Activated CD4-positive, alpha-beta T cell treated with anti-CD3 and anti-CD28 coated beads, Interleukin-2, amount 10 ng/mL, durations not matched to agents 7 days and 5 days (primary cell): ENCODE measurements around the gene NLGN4Y. TPM values are rescaled to one million over a fixed set of nuclear protein-coding genes. Genes with fewer than 3 reads are reported as not detected.
A peak's percentile ranks its signal among the peaks of the same experiment; 100 is the strongest.

Experiments
- CTCF ChIA-PET: fragments of 350-600 bp; sonication (Branson Sonifier 250); formaldehyde crosslinking; loops from one replicate; lab custom pipeline; 2021; ENCODE audit warnings: antibody characterized with exemption; lab: Charles Lee
- POLR2A ChIA-PET: fragments of 350-600 bp; sonication (Branson Sonifier 250); formaldehyde crosslinking; loops from one replicate; lab custom pipeline; 2021; ENCODE audit warnings: antibody characterized with exemption; lab: Charles Lee
- DNase-seq: peaks from one replicate; pipeline ENCODE4 v3.0.0-alpha.2; 2020
- H3K27ac Mint-ChIP-seq: one replicate; pipeline ENCODE4 v1.8.0; 2021; ENCODE audit warnings: mild to moderate bottlenecking, moderate library complexity, mixed read lengths
- H3K27me3 Mint-ChIP-seq: one replicate; pipeline ENCODE4 v1.8.0; 2021; ENCODE audit warnings: mixed read lengths
- H3K36me3 Mint-ChIP-seq: one replicate; pipeline ENCODE4 v1.8.0; 2021; ENCODE audit warnings: low read depth, mixed read lengths
- H3K4me1 Mint-ChIP-seq: one replicate; pipeline ENCODE4 v1.8.0; 2021; ENCODE audit warnings: mixed read lengths
- H3K4me3 Mint-ChIP-seq: one replicate; pipeline ENCODE4 v1.8.0; 2021; ENCODE audit warnings: mild to moderate bottlenecking, moderate library complexity, mixed read lengths
- H3K9me3 Mint-ChIP-seq: one replicate; pipeline ENCODE4 v1.8.0; 2021; ENCODE audit warnings: mixed read lengths
- total RNA-seq, 2 experiments: library from RNA; stranded (reverse); gene quantifications; one replicate each; pipeline ENCODE4 v1.2.3, GENCODE V29; 2021

NLGN4Y gene
- total RNA-seq, result 1 to 10 TPM; 1.1 TPM

DNA sequence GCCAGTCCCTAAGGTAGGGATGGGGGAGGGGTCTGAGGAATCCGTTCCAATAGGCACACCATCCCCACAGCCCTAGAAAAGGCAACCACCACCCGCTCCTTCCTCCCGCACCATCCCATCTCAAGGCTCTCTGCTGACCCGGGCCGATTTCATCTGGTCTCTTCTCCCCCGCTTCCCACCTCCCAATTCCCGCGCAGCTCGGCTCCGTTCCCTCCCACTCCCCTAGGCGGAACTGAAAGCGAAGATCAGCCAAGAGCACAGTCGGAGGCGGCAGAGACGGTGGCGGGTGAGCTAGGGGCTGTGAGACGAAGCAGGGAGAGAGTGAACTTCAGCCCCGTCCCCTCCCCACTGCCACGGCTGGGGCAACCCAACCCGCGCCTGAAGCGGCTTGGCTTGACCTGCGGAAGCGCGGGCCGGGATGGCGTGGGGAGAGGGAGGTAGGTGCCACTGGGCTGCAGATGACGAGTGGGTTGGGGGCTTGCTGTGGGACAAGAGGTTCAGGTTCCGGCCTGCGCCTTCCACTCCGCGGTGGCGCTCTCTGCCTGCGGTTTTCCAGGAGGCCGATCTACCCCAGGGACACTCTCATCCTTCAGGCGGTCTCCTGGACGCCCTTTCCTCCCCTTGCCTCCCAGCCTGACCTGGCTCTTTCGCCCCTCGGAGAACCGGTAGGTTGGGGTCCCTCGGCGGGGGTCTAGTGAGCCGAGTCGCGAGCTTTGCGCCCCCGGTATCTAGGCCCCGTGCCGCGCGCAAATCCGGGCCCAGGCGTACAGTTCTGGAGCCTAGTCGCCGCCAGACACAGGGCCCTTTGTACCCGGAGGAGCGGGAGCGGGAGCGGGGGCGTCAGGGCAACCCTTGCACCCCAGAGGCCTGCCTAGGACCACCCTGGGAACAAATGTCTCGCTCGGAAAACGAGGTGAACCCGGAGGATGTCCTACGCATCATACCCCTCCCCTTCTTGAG, at the start of gene NLGN4Y:
Gene NLGN4Y, plus strand, starts transcription at position 258 of the 960 bp plus-strand sequence. CDS start 97,591 bp downstream, outside the sequence.
- Mint-ChIP-seq H3K36me3 (no peaks in the 10 kb centered on the region), H3K4me3 (peak within 1 kb of the TSS; percentile 64), H3K4me1 (peaks cover 2% of the 10 kb centered on the region), H3K27ac (peak within 1 kb of the TSS; percentile 31), H3K9me3 (no peaks in the 10 kb centered on the region), H3K27me3 (peaks cover 25% of the 10 kb centered on the region)
- CTCF ChIA-PET, result no interaction called here
- POLR2A ChIA-PET, result no interaction called here
- DNase-seq, result peak; percentile 5

DNA sequence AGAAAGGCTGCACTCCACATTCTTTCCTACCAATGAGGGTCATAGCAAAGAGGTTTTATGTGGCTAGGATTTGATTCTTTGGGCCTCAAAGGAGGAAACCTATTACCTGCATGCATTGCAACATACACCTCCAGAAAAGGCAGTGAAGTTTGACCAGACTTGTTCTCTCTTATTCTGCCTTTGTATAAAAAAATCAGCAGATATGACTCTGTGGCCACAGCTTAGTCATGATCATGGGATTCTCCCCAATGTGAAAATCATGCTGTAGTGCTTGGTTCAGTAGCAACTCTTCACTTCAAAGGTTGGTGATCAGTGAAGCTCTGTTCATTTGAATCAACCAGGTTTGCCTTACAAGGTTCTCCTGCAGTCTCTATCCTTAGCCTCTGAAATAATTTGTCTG, 38.4 kb upstream of the NLGN4Y start:
- no peaks in the 10 kb centered on the region for H3K4me1 Mint-ChIP-seq
- ChIA-PET POLR2A (no interaction called here), CTCF (no interaction called here)
- no peaks in the 10 kb centered on the region for H3K27me3 Mint-ChIP-seq
- DNase-seq, result no peak
- no peaks in the 10 kb centered on the region for H3K36me3 Mint-ChIP-seq
- H3K27ac Mint-ChIP-seq, result no peak overlapping the region
- no peaks in the 10 kb centered on the region for H3K9me3 Mint-ChIP-seq
- no peak overlapping the region for H3K4me3 Mint-ChIP-seq

DNA sequence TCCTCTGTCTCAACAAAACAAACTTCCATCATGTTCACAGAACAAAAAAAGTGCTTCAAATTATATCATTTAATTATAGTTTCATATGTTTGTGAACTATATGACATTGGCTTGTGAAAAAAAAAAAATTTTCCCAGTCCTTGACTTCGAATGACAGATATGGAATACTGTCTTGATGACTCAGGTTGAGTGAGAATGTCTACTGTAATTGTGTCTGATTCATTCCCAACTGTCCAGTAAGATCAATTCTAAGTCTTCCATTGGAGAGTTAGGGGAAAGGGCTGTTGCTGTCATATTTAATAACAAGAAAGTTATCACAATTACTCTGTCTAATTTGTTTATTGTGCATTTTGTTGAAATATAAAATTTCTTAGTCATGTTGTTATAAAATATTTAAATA, 34.1 kb upstream of the NLGN4Y start:
- CTCF ChIA-PET, result no interaction called here
- Mint-ChIP-seq H3K4me1 (no peaks in the 10 kb centered on the region), H3K4me3 (no peak overlapping the region), H3K27me3 (no peaks in the 10 kb centered on the region), H3K27ac (no peak overlapping the region), H3K36me3 (no peaks in the 10 kb centered on the region), H3K9me3 (peaks cover 2% of the 10 kb centered on the region)
- POLR2A ChIA-PET, result no interaction called here
- no peak for DNase-seq

DNA sequence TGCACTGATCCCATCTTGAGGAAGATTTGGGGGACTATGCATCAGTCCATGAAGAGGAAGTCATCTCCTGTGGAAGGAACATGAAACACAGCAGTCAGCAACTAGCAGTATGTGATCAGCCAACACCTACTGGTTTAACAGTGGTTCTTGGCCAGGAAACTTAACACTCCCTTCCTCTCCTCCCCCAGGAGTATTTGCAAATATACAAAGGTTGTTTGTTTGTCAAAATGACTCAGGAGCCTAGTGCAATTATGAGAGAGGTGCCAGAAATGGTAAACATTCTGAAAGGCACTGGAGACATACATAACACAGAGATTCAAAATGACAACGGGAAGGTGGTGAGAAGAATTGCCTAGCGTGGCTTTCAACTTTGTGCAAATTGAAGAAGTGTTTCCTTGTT, 26.3 kb upstream of the NLGN4Y start:
- CTCF ChIA-PET, result no interaction called here
- no peaks in the 10 kb centered on the region for H3K9me3 Mint-ChIP-seq
- H3K4me1 Mint-ChIP-seq, result no peaks in the 10 kb centered on the region
- H3K36me3 Mint-ChIP-seq, result no peaks in the 10 kb centered on the region
- no peak overlapping the region for H3K4me3 Mint-ChIP-seq
- DNase-seq, result no peak
- H3K27me3 Mint-ChIP-seq, result no peaks in the 10 kb centered on the region
- POLR2A ChIA-PET, result no interaction called here
- no peak overlapping the region for H3K27ac Mint-ChIP-seq

DNA sequence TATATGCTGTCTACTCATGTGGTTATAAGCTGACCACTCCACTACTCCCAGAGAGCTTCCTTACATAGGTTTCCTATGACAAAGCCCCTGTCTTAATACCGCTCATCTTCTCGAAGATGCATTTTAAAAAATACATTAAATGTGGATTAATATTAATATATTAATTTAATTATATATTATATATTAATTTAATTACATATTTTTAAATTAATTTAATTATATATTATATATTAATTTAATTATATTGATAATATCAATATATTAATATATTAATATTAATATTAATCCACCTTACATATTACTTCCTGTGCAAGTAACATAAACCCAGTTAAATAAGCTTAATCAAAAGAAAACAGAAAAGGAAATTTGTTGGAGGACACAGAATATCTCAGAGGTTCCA, 19.7 kb upstream of the NLGN4Y start:
- Mint-ChIP-seq H3K27me3 (no peaks in the 10 kb centered on the region), H3K27ac (no peak overlapping the region), H3K36me3 (no peaks in the 10 kb centered on the region), H3K9me3 (no peaks in the 10 kb centered on the region), H3K4me3 (no peak overlapping the region), H3K4me1 (no peaks in the 10 kb centered on the region)
- ChIA-PET CTCF (no interaction called here), POLR2A (no interaction called here)
- DNase-seq, result no peak

DNA sequence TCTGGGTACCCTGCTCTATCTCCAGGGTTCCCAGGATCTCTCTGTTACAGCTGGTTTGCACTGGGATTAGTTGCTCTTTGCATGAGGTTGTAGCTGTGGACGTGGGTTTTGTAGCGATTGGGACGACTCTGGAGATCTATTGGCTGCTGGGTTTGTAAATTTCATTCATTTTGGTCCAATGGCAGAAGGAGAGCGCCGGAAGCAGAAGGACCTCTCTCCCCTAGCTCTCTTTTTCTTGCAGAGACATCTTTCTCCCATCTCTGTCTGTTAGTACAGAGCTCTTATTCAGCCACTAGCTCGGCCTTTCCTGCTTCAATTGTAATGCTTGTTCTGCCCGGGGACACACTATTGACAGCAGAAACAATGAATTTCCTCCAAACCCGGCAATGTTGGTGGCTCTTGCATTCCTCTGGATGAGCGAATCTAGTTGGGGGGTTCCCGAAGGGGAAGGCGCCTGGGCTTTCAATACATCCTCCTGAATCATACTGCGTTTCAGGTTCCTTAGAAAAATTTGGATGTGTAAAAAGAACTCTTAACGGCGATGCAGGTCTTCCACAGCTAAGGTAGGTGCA, 1.9 kb upstream of the NLGN4Y start:
- ChIA-PET POLR2A (no interaction called here), CTCF (no interaction called here)
- peaks cover 2% of the 10 kb centered on the region for H3K4me1 Mint-ChIP-seq
- H3K27me3 Mint-ChIP-seq, result peaks cover 25% of the 10 kb centered on the region
- no peaks in the 10 kb centered on the region for H3K9me3 Mint-ChIP-seq
- H3K27ac Mint-ChIP-seq, result no peak overlapping the region
- no peak for DNase-seq
- no peaks in the 10 kb centered on the region for H3K36me3 Mint-ChIP-seq
- H3K4me3 Mint-ChIP-seq, result no peak overlapping the region

DNA sequence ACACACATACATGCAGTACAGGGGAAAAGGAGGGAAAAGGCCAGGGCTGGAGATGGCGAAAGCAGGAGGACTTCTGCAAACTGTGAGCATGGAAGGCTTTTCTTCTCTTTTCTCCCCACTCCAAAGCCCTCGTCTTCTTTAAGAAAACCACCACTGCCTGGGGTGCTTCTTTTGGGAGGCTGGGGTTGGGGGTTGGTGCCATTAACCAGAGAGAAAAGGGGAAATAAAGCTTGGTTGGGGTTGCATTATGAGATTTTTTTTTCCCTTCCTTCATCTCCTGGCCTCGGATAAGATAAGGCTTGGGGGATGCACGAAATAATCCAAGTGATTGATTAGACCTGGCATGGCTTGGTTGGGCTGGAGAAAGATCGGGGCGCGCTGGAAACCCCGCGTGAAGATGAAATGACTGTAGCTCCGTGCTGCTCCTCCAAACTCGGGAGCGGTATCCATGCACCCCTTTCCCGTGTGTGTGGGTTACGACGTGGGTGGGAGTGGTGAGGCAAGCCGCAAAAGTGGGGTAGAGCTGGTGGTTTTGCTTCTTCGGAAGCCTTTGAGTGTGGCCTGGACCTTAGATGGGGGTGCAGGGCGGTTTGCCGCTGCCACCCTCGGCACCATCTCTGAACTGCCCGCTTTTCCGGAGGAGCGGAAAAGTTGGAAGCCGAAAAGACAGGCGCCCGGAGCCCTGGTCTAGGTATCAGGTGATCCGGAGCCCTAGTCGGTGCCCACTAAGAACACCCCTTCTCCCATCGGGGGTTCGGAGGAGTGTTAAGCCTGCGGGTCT, 648 bp upstream of the NLGN4Y start:
- POLR2A ChIA-PET, result no interaction called here
- Mint-ChIP-seq H3K36me3 (no peaks in the 10 kb centered on the region), H3K9me3 (no peaks in the 10 kb centered on the region), H3K27ac (no peak overlapping the region), H3K27me3 (peaks cover 25% of the 10 kb centered on the region), H3K4me1 (peaks cover 2% of the 10 kb centered on the region), H3K4me3 (peak overlapping the region; percentile 64)
- no peak for DNase-seq
- CTCF ChIA-PET, result no interaction called here

DNA sequence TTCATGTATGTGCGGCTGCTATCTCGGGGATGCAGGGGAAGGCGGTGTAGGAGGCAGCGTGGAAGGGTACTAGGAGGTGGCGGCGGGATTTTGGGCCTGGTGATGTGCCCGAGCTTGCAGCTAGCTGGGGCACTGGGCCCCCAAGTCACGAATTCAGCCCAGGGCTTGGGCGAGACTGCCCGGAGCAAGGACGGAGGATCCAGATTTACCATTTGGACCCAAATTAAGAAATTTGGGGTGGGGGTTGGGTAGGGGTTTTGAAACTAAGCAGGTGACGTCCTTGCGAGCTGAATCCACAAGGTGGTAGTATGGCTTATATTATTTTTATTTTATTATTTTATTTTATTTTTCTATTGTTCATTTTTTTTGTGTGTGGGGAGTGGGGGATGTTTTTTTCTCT, 986 bp downstream of the NLGN4Y start:
- no peak for DNase-seq
- CTCF ChIA-PET, result no interaction called here
- Mint-ChIP-seq H3K27ac (no peak overlapping the region), H3K9me3 (no peaks in the 10 kb centered on the region), H3K27me3 (peaks cover 25% of the 10 kb centered on the region), H3K36me3 (no peaks in the 10 kb centered on the region), H3K4me3 (peak overlapping the region; percentile 64), H3K4me1 (peaks cover 2% of the 10 kb centered on the region)
- POLR2A ChIA-PET, result no interaction called here

DNA sequence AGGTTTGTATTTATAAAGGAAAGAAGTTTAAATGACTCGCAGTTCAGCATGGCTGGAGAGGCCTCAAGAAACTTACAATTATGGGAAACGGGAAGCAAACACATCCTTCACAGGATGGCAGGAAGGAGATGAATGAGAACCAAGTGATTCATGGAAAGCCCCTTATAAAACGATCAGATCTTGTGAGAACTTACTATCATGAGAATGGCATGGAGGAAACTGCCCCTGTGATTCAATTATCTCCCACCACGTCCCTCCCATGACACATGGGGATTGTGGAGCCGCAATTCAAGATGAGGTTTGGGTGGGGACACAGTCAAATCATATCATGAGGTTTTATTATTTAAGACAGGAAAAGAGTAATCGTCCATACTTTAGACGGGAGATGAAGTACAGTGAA, 4.0 kb downstream of the NLGN4Y start:
- H3K9me3 Mint-ChIP-seq, result no peaks in the 10 kb centered on the region
- no peaks in the 10 kb centered on the region for H3K36me3 Mint-ChIP-seq
- H3K4me3 Mint-ChIP-seq, result no peak overlapping the region
- POLR2A ChIA-PET, result no interaction called here
- CTCF ChIA-PET, result no interaction called here
- peaks cover 2% of the 10 kb centered on the region for H3K4me1 Mint-ChIP-seq
- DNase-seq, result no peak
- H3K27ac Mint-ChIP-seq, result no peak overlapping the region
- peaks cover 11% of the 10 kb centered on the region for H3K27me3 Mint-ChIP-seq

DNA sequence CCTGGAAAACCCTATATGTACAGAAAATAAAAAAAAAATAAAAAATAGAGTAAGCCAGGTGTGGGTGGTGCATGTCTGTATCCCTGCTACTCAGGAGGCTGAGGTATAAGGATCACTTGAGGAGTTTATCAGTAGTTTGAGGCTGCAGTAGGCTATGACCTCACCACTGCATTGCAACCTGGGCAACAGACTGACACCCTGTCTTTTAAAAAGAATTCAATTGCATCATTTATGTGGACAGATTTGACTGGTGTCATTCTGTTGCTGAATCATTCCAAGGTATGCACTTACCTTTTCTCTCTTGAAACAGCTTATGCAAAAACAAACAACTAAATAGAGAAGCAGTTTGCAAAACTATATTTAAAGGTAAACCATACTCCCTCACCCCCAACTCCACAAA, 12.4 kb downstream of the NLGN4Y start:
- H3K4me1 Mint-ChIP-seq, result no peaks in the 10 kb centered on the region
- ChIA-PET CTCF (no interaction called here), POLR2A (no interaction called here)
- H3K9me3 Mint-ChIP-seq, result no peaks in the 10 kb centered on the region
- H3K27ac Mint-ChIP-seq, result no peak overlapping the region
- H3K4me3 Mint-ChIP-seq, result no peak overlapping the region
- no peaks in the 10 kb centered on the region for H3K36me3 Mint-ChIP-seq
- no peak for DNase-seq
- no peaks in the 10 kb centered on the region for H3K27me3 Mint-ChIP-seq

DNA sequence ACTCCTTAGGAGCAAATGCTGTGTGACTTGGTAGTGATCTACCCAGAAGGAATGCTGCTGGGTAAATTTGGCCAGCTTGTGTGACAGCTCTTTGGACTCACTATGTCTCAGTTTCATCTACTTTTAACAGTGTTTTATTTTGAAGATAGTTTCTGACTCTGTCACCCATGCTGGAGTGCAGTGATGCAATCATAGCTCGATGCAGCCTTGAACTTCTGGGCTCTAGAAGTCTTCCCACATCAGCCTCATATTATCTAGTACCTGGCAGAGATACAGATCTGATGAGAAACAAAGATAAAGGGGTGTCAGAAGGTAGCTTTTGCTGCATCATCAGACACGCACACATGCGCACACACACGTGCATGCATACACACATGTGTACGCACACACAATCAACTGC, 19.2 kb downstream of the NLGN4Y start:
- H3K4me3 Mint-ChIP-seq, result no peak overlapping the region
- H3K9me3 Mint-ChIP-seq, result no peaks in the 10 kb centered on the region
- no peak overlapping the region for H3K27ac Mint-ChIP-seq
- no peaks in the 10 kb centered on the region for H3K36me3 Mint-ChIP-seq
- ChIA-PET CTCF (no interaction called here), POLR2A (no interaction called here)
- no peaks in the 10 kb centered on the region for H3K4me1 Mint-ChIP-seq
- no peak for DNase-seq
- H3K27me3 Mint-ChIP-seq, result no peaks in the 10 kb centered on the region

DNA sequence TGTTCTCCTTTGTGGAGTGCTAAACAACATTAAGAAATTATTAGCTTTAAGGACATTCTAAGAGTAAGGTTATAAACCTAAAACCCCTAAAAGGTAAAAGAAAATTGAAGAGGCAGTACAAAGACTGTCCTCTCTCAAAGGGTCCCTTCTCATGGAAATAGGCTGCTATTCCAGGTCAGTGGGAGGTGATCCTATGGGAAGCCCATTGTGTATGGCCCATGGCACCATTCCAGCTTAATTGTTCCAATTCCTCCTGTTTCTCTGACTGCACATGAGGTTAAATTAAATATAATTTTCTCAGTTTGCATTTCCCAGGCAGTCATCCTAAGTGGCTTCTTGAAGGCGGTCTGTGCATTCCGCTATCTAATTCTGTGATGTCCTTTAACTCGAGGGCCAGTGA, 57.0 kb downstream of the NLGN4Y start:
- Mint-ChIP-seq H3K36me3 (no peaks in the 10 kb centered on the region), H3K27ac (no peak overlapping the region), H3K4me3 (no peak overlapping the region), H3K4me1 (no peaks in the 10 kb centered on the region), H3K9me3 (no peaks in the 10 kb centered on the region), H3K27me3 (no peaks in the 10 kb centered on the region)
- DNase-seq, result no peak
- ChIA-PET CTCF (no interaction called here), POLR2A (no interaction called here)

DNA sequence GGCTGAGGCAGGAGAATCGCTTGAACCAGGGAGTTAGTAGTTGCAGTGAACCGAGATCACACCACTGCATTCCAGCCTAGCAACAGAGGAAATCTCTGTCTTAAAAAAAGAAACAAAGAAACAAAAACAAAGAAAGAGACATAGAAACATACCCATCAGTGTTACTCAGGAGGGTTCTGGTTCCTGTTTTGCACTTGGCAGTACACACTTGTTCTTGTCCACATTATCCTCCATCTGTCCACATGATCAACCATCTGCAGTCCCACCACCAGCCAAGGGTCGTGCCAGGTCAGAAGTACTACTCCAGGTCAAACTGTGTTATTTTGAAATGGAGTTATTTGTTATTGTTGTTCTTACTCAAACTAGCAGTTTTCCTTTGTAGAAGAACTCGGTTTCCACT, 62.4 kb downstream of the NLGN4Y start:
- Mint-ChIP-seq H3K27ac (no peak overlapping the region), H3K9me3 (peaks cover 4% of the 10 kb centered on the region), H3K4me3 (no peak overlapping the region), H3K4me1 (no peaks in the 10 kb centered on the region), H3K36me3 (no peaks in the 10 kb centered on the region), H3K27me3 (no peaks in the 10 kb centered on the region)
- CTCF ChIA-PET, result no interaction called here
- POLR2A ChIA-PET, result no interaction called here
- DNase-seq, result no peak
